RWPE1 (cell line): Measurements from ENCODE around the gene TMIGD3.
"Not testable (repeated sequence)": the region's sequence is repeated elsewhere in the genome, so short reads cannot be mapped to it uniquely, and the experiment has no call there.

ENCODE experiments used
- CTCF ChIA-PET: fragments of 350-600 bp; sonication (Branson Sonifier 250); formaldehyde crosslinking; extraction: SDS; loops from one replicate; lab custom pipeline; 2021; lab: Yijun Ruan, JAX
- POLR2A ChIA-PET: fragments of 400-600 bp; formaldehyde crosslinking; extraction: SDS; loops from one replicate; lab custom pipeline; 2020; ENCODE audit warnings: antibody characterized with exemption; ENCODE audit not compliant: low non-redundant PET; lab: Yijun Ruan, JAX
- DNase-seq: peaks from one replicate; pipeline ENCODE4 v3.0.0; 2012; ENCODE audit warnings: low spot score
- H3K27ac ChIP-seq: fragments of 450-650 bp; 2 replicates; pipeline ENCODE4 v1.5.1; 2017
- CTCF ChIP-seq: fragments of 450-650 bp; conservative IDR thresholded peaks from 2 replicates; pipeline ENCODE4 v1.5.1; 2017; ENCODE audit warnings: low read depth, mild to moderate bottlenecking

TMIGD3 gene

DNA sequence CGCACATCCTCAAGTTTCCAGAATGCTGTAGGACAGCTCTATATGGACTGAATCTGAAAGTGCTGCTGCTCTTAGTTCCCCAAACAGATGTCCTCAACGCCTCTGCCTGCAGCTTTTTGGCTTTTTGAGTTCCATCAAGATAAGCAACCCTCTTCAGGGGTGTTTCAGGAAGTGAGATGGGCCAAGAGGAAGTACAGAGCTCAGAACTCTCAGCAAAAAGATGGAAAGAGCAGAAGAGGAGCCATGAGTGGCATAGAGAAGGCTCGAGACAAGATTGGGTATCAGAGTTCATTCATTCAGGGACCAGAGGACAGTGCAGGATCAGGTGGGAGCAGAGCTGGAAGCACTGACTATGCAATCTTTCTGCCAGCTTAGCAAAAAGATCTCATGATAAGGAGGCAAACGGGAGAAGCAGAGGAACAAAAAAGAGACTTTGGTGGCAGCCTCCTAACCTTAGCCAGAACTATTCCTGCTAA, at the start of gene TMIGD3, which contains the start of gene ADORA3:
Gene TMIGD3 (minus strand): TSS at position 49 of the 476 bp plus-strand sequence. CDS start 279 bp downstream, outside the sequence.
Gene ADORA3 (minus strand): TSS at position 49 of the 476 bp plus-strand sequence. CDS start 279 bp downstream, outside the sequence.
- TF ChIP-seq CTCF = no peak
- POLR2A ChIA-PET = no interaction called here
- no peak within 1 kb of the TSS for H3K27ac ChIP-seq
- DNase-seq = no peak
- CTCF ChIA-PET = no interaction called here

- no peak for TF ChIP-seq CTCF
- no peak overlapping the region for H3K27ac ChIP-seq
- peak; percentile 85 for DNase-seq
- CTCF ChIA-PET = no interaction called here
- POLR2A ChIA-PET = no interaction called here
Measured at GRCh38 chr1:111553196-111553595, 49.8 kb upstream of the TMIGD3 start.

DNA sequence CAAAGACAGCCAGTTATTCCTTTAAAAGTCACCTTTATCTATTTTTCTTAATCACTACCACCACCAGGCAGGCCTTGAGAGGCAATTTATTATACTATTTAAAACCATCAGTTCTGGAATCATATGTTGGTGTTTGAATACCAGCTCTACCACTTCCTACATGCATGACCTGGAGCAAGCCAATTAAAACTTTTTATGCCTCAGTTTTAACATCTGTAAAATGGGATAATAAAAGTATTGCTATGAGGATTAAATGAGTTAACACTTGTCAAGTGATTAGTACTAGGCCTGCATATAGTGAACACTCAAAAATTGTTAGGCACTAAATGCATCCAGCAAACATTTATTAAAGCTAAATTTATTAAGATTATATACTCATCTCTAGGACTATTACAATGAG, 49.2 kb upstream of the TMIGD3 start:
- ChIA-PET CTCF (no interaction called here), POLR2A (no interaction called here)
- no peak for DNase-seq
- no peak overlapping the region for H3K27ac ChIP-seq
- no peak for TF ChIP-seq CTCF

DNA sequence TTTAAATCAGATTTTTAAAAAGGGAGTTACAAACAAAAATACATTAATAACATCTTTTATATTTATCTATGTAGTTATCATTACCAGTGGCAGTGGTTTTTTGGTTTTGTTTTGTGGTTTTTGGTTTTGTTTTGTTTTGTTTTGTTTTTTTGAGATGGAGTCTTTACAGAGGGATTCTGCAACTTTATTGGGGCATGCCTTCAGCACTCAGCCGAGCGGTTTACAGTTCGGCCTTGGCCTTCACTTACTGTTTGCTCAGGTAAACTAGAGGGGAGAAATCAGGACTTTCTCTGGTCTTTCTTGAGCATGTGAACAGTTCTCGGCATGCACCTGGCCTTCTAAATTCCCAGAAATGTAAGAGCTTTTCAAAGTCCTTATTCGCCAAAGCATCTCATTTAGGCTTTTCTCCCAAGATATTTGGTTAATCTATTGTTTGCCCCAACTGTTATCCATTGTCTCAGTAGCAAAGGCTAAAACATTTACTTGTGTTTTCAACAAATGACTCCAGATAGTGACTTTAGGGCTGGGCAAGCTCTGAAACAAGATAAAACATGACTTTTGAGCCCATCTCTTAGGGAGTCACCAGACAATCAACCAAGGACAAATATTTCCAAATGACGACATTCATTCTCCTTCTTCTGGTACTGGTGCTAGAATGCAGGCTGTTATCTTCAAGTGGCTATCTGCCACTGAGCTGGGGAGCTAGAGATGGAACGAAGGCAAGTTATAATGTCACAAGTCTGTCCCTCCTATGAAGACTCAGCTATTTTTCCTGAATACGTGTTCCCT, 48.4 kb upstream of the TMIGD3 start:
- H3K27ac ChIP-seq = no peak overlapping the region
- CTCF ChIA-PET = no interaction called here
- POLR2A ChIA-PET = no interaction called here
- TF ChIP-seq CTCF = no peak
- no peak for DNase-seq

GRCh38 chr1:111547786-111548185, 44.4 kb upstream of the TMIGD3 start:
- H3K27ac ChIP-seq, POLR2A ChIA-PET, DNase-seq: not testable (repeated sequence)
- CTCF ChIA-PET = interaction anchor here (1.0 kb wide), 1 partner anchor 10 kb away, joined by 4 read pairs; no protein-coding TSS in a partner anchor

DNA sequence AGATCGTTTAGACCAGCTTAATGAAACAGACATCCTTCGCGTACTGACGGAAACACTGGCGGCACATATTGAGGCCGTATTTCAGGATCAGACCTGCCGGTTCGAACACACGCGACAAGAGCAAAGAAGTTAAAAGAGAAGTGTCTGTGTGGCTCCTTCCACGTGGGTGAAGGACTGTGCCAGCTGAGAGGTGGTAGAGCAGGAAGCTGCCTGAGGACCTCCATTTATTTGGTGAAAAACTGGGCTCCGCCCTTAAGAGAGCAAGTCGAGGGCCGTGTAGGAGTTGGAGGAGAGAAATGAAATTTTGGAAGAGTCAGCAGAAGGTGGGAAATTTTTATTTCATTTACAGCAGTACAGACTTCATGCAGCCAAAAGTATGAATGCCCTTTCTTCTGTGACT, 38.8 kb upstream of the TMIGD3 start:
- POLR2A ChIA-PET = no interaction called here
- H3K27ac ChIP-seq = peak overlapping the region; percentile 72
- CTCF ChIA-PET = interaction anchor here (0.6 to 0.8 kb wide), 2 partner anchors 34 to 649 kb away, joined by 3 to 6 read pairs; no protein-coding TSS in a partner anchor
- DNase-seq = peak; percentile 13
- no peak for TF ChIP-seq CTCF

DNA sequence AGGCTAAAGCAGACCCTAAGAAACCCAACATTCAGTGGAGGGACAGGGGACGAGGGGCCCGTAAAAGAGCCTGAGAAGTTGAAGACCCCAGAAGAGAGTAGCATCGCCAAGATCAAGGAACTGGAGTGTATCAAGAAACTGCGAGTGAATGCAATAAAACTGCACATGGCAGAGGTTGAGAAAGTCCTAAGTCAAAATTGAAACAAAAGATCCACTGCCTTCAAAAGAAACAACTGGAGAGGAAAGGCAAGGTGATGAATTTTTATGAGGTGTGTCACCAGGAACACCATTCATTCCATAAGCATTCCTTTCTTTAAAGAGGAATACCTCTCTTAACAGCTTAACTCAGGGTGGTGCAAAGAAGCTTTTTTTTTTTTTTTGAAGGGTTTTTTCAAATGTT, 38.3 kb upstream of the TMIGD3 start:
- H3K27ac ChIP-seq = peak overlapping the region; percentile 72; the same call in 1 of the 2 replicates
- ChIA-PET CTCF (interaction anchor here (0.6 to 0.8 kb wide), 2 partner anchors 34 to 650 kb away, joined by 3 to 6 read pairs; no protein-coding TSS in a partner anchor), POLR2A (no interaction called here)
- no peak for TF ChIP-seq CTCF
- DNase-seq = peak; percentile 89
